HG02642 (cell line): ENCODE results near the gene PRDM12.

Experiments used
- ATAC-seq: cut with Tn5 transposase; IDR thresholded peaks from one replicate; pipeline ENCODE4 v1.9.1; 2021; ENCODE audit warnings: mild to moderate bottlenecking; ENCODE audit not compliant: unreplicated experiment, poor library complexity

PRDM12 gene

DNA sequence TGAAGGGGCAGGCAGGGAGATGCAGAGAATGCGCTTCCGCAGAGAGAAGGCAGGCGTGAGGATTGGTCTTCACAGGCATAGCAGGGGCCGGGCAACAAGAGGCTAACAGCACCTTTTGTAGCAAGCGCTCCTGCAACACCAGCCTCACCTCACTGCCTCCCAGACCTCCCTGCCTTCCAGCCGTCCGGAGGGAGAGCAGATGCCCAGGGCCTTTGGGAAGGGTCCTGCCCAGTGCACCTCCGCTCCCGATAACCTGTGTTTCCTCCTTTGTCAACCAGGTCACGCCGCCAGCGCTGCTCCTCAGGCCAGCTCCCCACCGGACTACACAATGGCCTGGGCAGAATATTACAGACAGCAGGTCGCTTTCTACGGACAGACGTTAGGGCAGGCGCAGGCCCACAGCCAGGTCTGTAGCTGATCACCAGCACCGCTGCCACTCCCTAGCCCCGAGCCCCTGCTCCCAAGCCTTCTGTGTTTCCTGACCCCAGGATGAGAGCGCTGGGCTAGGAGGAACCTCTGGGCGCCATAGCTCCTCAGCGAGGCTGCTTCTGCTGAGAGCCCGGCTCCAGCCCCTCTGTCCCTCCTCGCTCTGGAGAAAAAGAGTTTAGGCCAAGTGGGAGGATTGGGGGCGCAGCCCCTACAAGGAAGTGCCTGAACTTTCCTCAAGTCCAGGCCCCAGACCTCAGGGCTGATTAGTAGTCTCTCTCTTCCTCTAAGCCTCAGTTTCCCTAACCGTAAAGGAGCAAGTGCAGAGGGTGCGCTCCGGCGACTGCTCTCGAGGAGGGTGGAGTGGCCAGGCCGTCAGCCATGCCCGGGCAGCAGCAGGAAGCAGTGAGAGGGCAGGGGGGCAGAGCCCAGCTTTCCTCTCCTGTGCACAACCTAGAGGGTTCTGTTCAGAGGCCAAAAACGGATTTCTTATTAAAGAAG is 28.4 kb upstream of the PRDM12 start:
- ATAC-seq: no peak

DNA sequence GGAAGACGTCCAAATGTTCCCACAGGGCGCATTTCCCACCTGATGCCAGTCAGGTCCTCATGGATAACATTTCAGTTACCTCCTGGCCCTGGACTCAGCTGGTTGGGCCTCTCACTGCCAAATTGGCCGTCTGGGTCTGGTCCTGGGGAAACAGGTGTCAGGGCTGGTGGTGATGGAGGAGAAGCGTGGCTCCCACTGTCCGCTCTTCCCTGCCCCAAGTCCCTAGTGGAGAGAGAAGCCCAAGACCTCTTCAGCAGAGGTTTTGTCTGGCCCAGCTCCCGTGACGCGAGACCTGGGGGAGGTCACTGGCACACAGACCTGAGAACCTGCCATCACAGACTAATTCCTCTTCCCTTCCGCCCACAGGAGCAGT is 27.8 kb upstream of the PRDM12 start:
- no peak for ATAC-seq

DNA sequence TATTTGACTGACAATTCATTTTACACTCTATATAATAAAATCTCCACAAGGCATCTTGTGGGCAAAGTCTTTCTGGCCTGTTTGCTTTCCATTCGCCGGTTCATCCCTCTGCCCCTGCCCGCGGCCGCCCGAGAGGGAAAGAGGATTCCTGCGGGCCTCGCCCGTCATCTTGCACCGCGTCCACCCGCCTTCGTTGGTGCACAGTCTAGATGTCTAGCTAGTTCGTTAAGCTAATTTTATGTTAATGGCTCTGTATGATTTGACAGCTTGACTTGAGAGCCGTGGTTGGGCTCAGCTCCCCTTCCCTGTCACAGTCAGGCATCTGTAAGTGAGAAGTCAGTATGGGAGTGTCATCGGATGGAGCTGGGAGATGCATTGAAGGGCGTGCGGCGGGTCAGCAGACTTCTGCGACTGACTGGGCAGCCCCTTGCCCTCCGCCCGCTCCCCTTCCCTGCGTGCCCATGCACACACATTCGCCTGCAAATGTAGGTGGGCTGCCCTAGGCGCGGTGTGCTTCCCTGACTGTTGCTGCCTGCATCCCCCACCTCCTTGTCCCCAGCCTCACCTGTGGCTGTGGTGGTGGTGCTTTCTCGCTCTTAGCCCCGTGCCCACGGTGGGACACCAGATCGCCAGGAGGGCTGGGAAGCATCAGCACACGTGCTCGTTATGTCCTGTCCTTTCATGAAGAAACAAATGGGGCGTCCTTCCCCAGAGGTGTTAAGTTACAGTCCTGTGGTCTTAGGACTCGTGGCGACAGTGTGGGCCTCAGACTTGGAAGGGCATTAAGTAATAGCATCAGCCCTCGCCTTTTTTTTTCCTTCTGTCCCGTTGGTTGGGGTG is 25.9 kb upstream of the PRDM12 start:
- no peak for ATAC-seq

DNA sequence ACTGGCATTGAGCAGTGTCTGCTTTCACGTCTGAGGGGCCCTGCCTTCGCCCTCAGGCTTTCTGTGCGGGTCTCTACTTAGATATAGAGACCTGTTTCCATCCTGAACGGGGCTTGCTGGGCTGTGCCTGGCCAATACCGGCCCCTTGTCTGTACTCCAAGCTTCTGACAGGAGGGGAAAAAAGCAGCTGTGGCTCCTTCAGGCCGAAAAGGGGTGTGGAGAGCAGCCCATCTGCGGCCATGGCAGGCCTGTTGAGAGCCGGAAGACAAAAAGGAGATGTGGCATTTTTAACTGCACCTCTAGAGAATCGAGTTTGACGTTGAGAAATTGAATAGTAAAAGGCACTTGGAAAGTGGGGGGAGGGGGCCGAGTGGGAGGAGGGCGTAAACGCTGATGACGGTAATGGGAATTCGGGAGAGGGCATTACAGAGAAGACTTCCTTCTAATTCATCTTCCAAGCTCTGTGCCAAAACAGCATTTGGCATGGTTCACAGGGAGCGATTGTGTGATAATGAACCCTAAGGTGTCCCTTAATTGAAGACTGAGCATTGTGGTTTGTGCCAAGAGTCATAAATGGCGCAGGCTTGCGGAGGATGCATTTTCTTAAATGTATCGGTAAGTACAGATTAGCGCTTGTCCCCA is 25.1 kb upstream of the PRDM12 start:
- ATAC-seq: no peak

DNA sequence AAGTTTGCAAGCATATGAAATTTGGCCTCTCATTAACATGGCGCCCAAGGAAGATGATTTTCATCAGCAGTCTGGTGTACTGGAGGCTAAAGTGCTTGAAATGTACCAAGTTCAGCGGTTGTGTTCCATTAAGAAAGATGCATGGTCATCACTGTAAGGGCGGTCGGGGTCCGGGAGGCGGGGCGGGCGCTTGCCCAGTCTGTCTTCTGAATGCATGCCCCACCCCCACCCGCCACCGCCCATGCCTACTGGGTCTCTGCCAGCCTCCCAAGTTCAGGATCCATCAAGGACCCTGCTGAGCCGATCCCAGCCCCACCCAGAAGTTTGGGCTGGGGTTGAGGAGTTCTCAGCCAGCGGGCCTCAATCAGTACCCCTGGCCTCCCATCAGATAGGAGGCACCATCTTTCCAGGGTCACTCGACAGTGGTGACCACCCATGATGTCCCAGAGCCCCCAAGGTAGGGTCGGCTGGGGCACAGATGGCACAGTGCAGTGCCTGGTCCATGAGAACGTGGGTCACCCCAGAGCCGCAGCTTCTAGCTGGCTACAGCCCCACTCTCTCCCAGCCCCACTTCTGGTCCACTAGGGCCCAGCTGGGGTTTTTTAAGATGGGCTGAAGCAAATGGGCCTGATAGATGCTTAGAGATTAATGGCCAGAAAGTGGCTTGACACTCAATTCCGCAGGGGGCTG is 24.4 kb upstream of the PRDM12 start:
- no peak for ATAC-seq

DNA sequence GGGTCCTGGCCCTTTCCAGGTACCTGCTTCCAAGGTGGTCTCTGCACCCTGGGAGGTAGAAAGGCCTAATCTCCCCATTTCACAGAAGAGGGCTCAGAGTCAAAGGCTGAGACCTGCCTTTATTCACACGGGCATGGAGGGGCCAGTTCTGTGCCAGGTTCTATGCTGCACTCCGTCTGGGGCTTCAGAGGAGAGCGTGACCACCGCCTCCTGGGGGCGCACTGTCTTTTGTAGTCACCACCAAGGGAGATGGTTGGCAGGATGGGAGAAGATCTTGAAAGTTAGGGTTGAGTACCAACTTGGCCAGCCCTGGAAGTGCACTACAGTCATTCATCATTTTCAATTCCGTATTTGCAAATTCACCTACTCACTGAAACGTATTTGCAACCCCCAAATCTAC is 23.7 kb upstream of the PRDM12 start:
- no peak for ATAC-seq

DNA sequence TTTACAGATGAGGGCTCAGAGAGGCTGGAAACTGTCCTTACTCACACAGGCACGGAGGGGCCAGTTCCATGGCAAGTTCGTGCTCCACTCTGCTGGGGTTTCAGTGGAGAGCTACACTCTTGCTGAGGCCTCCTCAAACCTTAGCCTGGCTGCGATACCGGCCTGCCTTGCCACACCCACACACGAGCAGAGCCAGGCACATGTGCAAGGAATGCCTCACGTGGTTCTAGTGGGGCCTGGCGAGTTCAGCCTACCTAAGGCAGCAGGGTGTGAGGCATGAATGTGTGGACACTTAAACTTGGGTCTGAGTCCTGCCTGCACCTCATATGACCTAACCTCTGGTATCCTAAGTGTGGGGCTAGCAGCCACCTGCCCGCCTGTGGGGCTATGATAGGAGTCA is 21.5 kb upstream of the PRDM12 start:
- no peak for ATAC-seq

DNA sequence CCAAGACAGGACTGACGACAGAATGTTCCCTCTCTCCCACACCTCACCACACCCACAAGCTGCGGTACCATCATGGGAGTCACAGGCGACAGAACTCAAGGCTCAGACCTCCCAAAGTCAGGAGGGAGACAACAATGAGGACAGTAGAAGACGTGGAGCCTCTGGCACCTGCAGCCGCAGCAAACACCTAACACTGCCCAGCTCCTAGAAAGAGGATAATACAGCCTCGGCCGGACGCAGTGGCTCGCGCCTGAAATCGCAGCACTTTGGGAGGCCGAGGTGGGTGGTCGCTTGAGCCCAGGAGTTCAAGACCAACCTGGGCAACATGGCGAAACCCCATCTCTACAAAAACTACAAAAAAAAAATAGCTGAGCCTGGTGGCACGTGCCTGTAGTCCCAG is 13.2 kb upstream of the PRDM12 start:
- no peak for ATAC-seq

DNA sequence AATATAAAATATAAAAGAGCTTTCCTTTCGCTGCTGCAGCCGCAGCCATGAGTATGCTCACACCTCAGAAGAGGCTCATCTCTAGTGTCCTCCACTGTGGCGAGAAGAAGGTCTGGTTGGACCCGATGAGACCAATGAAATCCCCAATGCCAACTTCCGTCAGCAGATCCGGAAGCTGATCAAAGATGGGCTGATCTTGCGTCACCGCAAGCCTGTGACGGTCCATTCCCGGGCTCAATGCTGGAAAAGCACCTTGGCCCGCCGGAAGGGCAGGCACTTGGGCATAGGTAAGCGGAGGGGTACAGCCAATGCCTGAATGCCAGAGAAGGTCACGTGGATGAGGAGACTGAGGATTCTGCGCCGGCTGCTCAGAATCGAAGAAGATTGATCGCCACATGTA is 12.6 kb upstream of the PRDM12 start:
- no peak for ATAC-seq

DNA sequence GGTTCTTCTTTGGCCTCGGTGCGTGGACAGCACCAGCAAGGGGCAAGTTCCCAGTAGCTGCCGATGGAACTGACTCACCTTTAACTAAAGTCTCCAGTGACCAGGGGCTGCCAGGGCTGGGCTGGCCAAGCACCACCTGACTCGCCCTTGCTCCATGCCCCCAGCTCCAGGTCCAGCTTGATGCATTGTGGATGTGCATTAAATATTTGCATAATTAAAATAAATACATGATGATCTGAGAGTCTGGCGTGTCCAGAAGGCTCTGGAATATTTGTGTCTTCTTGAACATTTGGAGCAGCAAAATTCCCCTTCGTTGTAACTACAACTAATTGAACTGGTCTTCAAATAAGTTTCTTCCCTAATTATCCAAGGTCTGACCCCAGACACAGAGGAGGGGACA is 9.5 kb upstream of the PRDM12 start:
- ATAC-seq: no peak

DNA sequence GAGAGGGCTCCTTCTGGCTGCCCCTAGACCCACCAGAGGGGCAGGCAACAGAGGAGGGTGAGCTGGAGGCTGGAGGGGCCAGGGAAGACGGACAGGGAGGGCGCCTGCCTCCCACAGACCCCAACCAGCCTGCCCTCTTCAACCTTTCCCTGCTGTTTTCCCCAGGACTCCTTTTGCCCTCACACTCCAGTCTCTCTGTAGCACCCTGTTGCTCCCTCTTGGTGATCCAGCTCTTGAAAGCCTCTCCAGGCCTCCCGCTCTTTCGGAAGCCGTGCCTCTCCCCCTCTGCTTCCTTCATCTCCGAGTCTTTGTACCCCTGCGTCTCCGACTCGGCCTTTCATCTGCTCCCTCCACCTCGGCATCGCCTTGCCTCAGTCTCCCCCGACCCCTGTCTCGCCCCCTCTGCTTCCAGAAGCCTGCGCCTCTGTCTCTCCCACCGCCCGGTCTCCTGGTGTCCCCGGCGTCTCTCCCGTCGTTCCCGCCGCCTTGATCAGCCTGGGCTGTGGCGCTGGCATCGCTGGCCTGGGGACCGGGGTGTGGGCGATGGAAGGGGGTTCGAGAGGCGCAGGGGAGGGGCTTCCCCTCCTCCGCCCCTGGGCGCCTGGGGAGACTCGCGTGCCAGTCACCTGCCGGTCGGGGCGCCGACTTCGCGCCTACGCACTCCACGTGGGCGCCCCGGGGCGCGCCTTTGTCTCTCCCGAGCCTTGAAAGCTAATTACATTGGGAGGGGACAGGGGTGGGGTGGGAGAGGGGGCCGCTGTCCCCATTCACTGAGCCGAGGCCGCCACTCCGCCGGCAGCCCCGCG is 5.3 kb upstream of the PRDM12 start:
- no peak for ATAC-seq

DNA sequence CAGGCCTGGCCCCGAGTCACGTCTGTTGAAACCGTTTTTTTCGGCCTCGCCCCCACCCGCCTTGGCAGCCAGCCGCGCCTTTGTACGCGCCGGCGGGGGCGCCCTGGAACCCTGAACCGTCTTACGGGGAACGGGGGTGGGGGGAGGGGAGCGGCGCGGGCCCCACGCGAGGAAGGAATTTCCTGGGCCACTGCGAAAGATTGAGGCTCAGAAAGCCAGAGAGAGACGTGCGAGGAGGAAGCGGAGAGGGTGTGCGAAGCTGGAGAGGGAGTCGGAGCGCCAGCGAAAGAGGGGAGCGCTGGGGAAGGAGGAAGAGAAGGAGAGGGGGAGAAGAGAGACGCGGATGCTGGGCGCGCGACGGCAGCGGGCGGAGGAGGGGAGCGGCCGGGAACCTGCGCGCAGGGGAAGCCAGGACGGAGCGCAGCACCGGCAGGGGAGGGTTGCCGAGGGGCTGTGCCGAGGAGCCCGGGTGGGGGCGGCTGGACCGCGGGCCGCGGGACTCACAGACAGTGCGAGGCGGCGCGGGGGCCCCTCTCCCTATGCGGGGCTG is 4.6 kb upstream of the PRDM12 start:
- ATAC-seq: no peak

DNA sequence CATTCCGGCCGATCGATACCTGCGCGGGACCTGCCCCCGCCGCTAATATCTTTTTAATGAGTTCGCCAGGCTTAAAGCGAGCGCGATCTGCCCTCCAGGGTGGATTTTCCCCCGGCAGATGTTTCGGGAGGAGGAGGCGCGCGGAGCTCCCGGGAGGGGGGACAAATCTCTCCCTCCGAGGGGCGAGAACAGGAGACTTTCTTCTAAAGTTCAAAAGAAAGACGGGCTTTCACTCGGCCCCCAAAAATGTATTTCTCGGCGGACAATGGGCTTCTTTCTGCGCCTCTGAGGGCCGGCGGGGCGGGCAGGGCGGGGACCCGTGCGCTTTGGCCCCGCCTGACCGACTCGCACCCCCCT is 4.1 kb upstream of the PRDM12 start:
- ATAC-seq: no peak

DNA sequence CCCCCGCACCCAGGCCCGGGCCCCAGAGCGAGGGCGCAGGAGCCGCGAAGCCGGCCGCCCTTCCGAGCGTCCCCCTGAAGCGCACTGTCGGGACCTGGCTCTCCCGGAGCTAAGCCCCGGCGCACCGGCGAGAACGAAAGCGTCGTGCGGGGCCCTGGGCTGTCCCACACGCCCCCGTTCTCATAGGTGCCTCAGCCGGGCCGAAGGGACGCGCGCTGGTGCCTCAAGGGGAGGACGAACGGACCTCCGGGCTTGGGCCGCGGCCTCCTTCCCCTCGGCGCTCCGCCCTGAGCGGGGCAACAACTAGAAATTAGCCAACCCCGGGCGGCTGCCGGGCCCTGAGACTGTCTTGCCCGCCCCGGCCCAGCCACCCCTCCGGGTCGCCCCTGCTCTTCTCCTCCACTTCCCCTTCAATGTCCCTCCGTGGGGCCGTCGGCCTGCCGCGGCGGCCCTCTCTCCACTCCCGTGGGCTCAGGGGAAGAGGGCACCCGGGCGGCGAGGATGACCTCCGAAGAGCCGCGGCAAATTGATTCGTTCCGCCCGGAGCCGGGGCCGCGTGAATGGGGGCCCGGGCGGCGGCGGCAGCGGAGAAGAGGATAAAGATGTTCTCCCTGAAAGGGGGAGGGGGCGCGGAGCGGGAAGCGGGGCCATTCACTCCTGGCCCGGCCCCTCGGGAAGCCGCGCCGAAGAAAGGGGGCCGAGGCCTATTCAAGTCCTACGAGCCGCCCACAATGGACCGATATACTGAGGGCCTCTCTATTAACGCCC is 3.5 kb upstream of the PRDM12 start:
- no peak for ATAC-seq

DNA sequence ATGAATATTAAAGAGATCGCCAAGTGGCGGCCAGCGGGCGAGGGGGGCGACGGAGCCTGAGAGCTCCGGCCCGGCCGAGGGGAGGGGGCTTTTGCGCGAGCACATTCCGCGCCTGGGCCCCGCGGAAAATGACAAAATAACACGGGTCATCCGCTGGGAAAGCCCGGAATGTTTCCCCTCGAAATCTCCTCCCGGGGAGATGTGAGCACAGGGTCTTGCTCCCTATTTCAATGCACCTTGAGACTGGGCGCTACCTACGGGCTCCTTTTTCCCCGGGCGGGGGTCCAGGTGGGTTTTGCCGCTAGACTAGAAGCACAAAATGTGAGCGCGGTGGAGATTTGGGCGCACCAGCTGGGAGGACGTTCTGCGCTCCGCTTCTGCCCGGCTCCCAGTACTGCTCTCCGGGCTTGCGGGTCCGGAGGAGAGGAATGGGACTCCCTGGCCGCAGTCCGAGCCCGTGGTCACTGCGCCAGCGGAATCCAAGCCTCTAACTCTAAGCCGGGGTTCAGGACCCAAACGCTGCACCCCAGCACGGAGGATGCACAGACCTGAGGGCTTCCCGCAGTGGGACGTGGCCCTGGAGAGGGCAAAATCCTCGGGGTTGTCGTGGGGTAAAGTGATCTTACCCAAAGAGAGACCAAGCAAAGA is 2.8 kb upstream of the PRDM12 start:
- no peak for ATAC-seq

DNA sequence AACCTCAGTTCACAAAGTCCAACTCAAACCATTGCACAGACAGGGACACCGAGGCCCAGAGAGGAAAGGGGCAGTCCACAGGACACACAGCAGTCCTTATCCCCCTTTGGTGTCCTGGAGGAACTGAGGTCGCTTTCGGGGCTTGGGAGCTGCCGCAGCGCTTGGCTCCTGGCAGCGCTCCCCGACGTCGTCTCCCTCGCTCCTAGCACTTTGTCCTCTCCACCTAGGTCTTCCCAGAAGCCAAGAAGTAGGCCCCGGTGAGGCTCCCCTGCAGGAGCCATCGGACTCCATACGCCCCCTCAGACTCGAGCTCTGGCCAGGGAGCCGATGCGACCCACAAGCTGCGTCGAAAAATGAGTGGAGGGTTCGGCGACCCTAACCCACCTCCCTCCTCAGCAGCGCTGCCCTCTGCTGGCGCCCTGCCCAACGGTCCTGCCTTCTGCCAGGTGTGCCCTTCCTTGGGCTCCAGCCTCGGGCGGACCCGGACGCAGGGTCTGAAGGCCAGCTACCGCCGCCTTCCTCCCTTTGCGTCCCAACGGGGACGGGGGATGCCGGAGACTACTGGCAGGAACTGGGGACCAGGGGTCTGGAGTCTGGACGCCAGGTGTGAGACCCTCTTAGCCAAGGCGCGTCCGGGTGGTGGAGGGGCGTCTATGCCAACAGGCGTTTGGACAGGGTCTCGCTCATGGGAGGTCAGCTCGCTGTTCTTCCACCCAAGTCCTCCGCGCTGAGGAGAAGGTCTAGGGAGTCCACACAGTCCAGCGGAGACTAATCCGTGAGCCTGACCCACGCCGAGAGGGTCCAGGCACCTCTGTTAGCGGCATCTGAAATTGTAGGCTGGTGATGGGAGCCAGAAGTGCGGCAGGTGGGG is 2.1 kb upstream of the PRDM12 start:
- no peak for ATAC-seq

DNA sequence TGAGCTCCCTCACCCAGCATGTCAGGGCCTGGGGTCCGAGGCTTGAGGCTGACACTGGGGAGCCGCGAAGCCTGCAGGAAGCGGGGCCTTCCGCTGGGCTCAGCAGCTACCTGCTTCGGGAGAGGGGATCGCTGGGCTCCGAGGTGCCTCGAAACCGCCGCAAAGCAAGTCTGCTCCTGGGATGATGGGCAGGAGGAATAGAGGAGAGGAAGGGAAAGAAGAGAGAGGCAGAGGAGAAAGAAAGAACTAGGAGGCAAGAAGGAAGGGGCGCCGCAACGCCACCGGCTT is 1.5 kb upstream of the PRDM12 start:
- no peak for ATAC-seq
